Measurements from ENCODE around the gene L1TD1.
"Not testable (repeated sequence)": the region's sequence is repeated elsewhere in the genome, so short reads cannot be mapped to it uniquely, and the experiment has no call there.

The L1TD1 gene

GRCh38 chr1:62239652-62240403 is 45.2 kb downstream of the L1TD1 start:
- DNase-seq: not testable (repeated sequence)

GRCh38 chr1:62240651-62241370 is 46.2 kb downstream of the L1TD1 start:
- no peak for DNase-seq

GRCh38 chr1:62241371-62242131 is 46.9 kb downstream of the L1TD1 start:
- DNase-seq: no peak

GRCh38 chr1:62244380-62244779 is 49.7 kb downstream of the L1TD1 start:
- DNase-seq: not testable (repeated sequence)

GRCh38 chr1:62245201-62245600 is 50.6 kb downstream of the L1TD1 start:
- DNase-seq: no peak

GRCh38 chr1:62247391-62248168 is 52.9 kb downstream of the L1TD1 start:
- no peak for DNase-seq

GRCh38 chr1:62250126-62250726 is 55.6 kb downstream of the L1TD1 start:
- DNase-seq: no peak

- no peak for DNase-seq
These were observed 64.9 kb downstream of the L1TD1 start for GRCh38 chr1:62259551-62259950.

- no peak for DNase-seq
These were observed 66.0 kb downstream of the L1TD1 start for GRCh38 chr1:62260688-62261087.
